Endothelial cell (in vitro differentiated cells): Measurements from ENCODE around the gene CCN2. TPM values are rescaled to one million over a fixed set of nuclear protein-coding genes. Genes with fewer than 3 reads are reported as not detected.

ENCODE experiments used
- DNase-seq: peaks from one replicate; pipeline ENCODE4 v3.0.0; 2021; ENCODE audit warnings: low spot score
- H3K27ac Mint-ChIP-seq: one replicate; pipeline ENCODE4 v1.8.0; 2021; ENCODE audit warnings: mixed read lengths, inconsistent platforms; ENCODE audit not compliant: unreplicated experiment
- H3K27me3 Mint-ChIP-seq: one replicate; pipeline ENCODE4 v1.8.0; 2021; ENCODE audit warnings: mild to moderate bottlenecking, moderate library complexity, mixed read lengths, inconsistent platforms; ENCODE audit not compliant: unreplicated experiment
- H3K36me3 Mint-ChIP-seq: one replicate; pipeline ENCODE4 v1.8.0; 2021; ENCODE audit warnings: mild to moderate bottlenecking, low read depth, mixed read lengths, inconsistent platforms; ENCODE audit not compliant: unreplicated experiment
- H3K4me1 Mint-ChIP-seq: one replicate; pipeline ENCODE4 v1.8.0; 2021; ENCODE audit warnings: mild to moderate bottlenecking, mixed read lengths, inconsistent platforms; ENCODE audit not compliant: unreplicated experiment
- H3K4me3 Mint-ChIP-seq: one replicate; pipeline ENCODE4 v1.8.0; 2021; ENCODE audit warnings: mild to moderate bottlenecking, mixed read lengths, inconsistent platforms; ENCODE audit not compliant: unreplicated experiment
- H3K9me3 Mint-ChIP-seq: one replicate; pipeline ENCODE4 v1.8.0; 2021; ENCODE audit warnings: mixed read lengths, inconsistent platforms; ENCODE audit not compliant: unreplicated experiment
- total RNA-seq: library from RNA; stranded (reverse); fragmentation: NEBNext Ultra II Directional; extraction: Animal tissue kit (Norgen Biotek cat#: 25700); gene quantifications from one replicate; pipeline ENCODE4 v1.2.1, GENCODE V29; 2021; ENCODE audit not compliant: unreplicated experiment
- TF ChIP-seq, protein P1 (sequence below): fragments of 200-600 bp; sonication (generic); IDR thresholded peaks from one replicate; pipeline ENCODE4 v1.5.0; 2021; ENCODE audit warnings: antibody characterized with exemption; ENCODE audit not compliant: unreplicated experiment

The CCN2 gene
- total RNA-seq, 1 donor from 2014 or later = 12.0 TPM

DNA sequence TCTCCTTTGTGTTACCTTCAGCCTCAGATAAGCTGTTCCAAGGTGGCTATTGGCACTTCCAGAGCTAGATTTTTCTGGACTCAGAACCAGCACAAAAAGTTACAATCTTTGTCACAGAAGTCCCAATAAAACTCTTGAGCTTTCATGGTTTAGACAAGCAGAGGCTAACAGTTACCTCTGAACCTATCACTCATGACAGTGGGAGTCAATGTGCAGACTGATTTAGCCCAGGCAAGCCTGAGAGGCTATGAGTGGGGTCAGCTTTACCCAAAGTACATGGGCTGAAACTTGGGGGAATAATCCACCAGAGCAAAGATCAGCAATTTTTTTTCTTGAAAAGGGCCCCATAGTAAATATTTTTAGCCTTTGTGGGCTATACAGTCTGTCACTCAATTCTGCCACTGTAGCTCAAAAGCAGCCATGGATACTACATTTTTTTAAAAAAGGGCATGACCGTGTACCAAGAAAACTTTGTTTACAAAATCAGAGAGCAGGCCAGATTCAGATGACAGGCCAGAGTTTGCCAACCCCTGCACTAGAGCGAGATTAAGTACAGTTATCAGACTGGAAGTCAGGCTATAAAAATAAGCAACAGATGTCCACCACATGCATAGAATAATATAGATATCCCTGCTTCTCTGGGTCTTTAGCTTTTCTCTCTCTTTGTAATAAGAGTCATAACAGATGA is 20.0 kb downstream of the CCN2 start:
- DNase-seq = no peak
- no peaks in the 10 kb centered on the region for H3K36me3 Mint-ChIP-seq
- H3K27ac Mint-ChIP-seq = no peak overlapping the region
- H3K4me3 Mint-ChIP-seq = no peak overlapping the region
- H3K9me3 Mint-ChIP-seq = no peaks in the 10 kb centered on the region
- H3K27me3 Mint-ChIP-seq = no peaks in the 10 kb centered on the region
- TF ChIP-seq, protein P1, sequence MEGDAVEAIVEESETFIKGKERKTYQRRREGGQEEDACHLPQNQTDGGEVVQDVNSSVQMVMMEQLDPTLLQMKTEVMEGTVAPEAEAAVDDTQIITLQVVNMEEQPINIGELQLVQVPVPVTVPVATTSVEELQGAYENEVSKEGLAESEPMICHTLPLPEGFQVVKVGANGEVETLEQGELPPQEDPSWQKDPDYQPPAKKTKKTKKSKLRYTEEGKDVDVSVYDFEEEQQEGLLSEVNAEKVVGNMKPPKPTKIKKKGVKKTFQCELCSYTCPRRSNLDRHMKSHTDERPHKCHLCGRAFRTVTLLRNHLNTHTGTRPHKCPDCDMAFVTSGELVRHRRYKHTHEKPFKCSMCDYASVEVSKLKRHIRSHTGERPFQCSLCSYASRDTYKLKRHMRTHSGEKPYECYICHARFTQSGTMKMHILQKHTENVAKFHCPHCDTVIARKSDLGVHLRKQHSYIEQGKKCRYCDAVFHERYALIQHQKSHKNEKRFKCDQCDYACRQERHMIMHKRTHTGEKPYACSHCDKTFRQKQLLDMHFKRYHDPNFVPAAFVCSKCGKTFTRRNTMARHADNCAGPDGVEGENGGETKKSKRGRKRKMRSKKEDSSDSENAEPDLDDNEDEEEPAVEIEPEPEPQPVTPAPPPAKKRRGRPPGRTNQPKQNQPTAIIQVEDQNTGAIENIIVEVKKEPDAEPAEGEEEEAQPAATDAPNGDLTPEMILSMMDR = no peak
- no peaks in the 10 kb centered on the region for H3K4me1 Mint-ChIP-seq

DNA sequence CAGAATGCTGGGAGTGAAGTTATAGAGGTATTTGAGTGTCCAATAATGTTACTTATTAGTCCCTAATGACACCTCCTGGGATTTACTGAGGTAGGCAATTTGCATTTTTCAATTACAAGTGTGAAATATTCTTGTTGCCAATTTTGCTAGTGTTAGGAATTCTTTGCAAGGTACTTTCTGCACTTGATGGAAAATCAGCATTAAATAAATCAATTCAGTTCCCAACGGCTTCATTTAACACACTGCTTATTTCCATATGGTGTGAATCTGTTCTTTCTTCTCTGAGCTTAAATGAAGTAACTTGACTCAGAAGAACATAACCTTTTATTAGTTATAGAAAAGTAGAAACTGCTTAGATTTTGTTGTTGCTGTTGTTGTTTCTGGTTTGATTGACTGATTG is 21.2 kb downstream of the CCN2 start:
- no peaks in the 10 kb centered on the region for H3K27me3 Mint-ChIP-seq
- H3K9me3 Mint-ChIP-seq = no peaks in the 10 kb centered on the region
- TF ChIP-seq, protein P1 = no peak

GRCh38 chr6:131929264-131929663 is 21.9 kb downstream of the CCN2 start:
- DNase-seq = no peak
- H3K27me3 Mint-ChIP-seq = no peaks in the 10 kb centered on the region

More for the DNA sequence above, 21.2 kb downstream of the CCN2 start:
- DNase-seq = no peak
- Mint-ChIP-seq H3K4me1 (no peaks in the 10 kb centered on the region), H3K4me3 (no peak overlapping the region), H3K36me3 (no peaks in the 10 kb centered on the region), H3K27ac (no peak overlapping the region)

GRCh38 chr6:131924881-131925474 is 26.2 kb downstream of the CCN2 start:
- Mint-ChIP-seq H3K4me1 (no peaks in the 10 kb centered on the region), H3K4me3 (no peak overlapping the region), H3K36me3 (no peaks in the 10 kb centered on the region), H3K27ac (no peak overlapping the region), H3K9me3 (no peaks in the 10 kb centered on the region), H3K27me3 (no peaks in the 10 kb centered on the region)
- no peak for DNase-seq
- TF ChIP-seq, protein P1 = no peak

More at GRCh38 chr6:131929264-131929663, 21.9 kb downstream of the CCN2 start:
- TF ChIP-seq, protein P1 = peak; percentile 36
- Mint-ChIP-seq H3K9me3 (no peaks in the 10 kb centered on the region), H3K36me3 (no peaks in the 10 kb centered on the region), H3K27ac (no peak overlapping the region), H3K4me1 (no peaks in the 10 kb centered on the region), H3K4me3 (no peak overlapping the region)

DNA sequence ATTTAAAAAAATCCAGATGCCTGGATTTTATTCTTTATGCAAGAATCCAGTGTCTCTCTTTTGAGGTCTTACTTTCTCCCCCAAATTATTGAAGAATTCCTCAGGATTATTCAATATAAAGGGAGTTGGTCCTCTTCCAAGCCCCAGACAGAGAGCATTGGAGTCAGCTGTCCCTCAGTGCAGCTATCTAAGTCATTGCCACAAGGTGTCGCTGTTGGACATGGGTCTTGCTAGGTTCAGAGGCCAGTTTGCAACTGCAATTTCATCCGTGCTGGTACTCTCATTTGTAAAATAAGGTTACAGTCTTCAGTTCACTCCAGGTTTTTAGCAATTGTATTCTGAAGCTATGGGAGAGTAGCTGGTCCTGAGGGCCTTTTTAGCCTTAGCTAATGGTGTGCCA is 27.8 kb downstream of the CCN2 start:
- DNase-seq = peak; percentile 73
- no peaks in the 10 kb centered on the region for H3K4me1 Mint-ChIP-seq
- H3K9me3 Mint-ChIP-seq = no peaks in the 10 kb centered on the region
- H3K4me3 Mint-ChIP-seq = no peak overlapping the region
- no peak overlapping the region for H3K27ac Mint-ChIP-seq
- H3K36me3 Mint-ChIP-seq = no peaks in the 10 kb centered on the region
- no peaks in the 10 kb centered on the region for H3K27me3 Mint-ChIP-seq
- TF ChIP-seq, protein P1 = peak; percentile 94
